ENCODE results near the gene DISP2.
A peak's percentile ranks its signal among the peaks of the same experiment; 100 is the strongest.

Gene DISP2

DNA sequence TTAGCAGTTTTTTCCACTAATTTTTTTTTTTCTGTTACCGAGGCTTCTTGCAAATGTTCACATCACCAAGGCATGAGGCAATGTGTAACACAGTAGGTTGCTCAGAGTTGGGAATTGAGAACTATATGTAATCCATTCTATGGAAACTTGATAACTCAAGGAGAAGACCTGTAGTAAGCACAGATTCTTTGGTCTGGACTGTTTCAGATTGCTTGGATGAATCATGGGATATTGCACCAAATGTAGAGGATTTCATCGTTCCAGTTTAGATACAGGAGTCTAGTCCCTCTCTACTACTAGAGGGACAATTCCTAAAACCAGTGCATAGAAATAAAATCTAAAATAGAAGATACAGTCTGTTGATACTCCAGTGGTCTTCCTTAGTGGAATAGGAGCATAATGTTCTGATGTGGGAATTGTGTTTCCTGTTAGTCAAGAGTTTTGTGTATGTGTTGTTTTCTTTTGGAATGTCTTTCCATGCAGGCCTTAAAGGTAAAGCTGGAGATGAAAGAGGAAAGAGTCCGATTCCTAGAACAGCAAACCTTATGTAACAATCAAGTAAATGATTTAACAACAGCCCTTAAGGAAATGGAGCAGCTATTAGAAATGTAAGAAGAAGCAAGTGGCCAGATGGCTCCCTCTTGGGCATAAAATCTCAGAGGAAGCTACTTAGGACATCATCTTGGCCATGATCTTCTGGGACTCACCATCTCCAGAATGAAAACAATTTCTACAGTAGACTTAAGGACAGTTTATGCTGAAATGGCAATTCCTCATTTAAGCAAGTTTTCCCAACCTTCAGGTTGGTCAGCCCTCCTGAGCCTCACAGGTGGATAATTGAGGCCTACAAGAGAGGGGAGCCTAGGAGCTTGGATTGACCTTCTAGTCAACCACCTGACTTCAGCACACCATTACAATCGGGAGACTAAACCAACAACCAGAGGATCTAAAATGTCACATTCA, 35.2 kb downstream of the DISP2 start:
- DNase-seq, result no peak

DNA sequence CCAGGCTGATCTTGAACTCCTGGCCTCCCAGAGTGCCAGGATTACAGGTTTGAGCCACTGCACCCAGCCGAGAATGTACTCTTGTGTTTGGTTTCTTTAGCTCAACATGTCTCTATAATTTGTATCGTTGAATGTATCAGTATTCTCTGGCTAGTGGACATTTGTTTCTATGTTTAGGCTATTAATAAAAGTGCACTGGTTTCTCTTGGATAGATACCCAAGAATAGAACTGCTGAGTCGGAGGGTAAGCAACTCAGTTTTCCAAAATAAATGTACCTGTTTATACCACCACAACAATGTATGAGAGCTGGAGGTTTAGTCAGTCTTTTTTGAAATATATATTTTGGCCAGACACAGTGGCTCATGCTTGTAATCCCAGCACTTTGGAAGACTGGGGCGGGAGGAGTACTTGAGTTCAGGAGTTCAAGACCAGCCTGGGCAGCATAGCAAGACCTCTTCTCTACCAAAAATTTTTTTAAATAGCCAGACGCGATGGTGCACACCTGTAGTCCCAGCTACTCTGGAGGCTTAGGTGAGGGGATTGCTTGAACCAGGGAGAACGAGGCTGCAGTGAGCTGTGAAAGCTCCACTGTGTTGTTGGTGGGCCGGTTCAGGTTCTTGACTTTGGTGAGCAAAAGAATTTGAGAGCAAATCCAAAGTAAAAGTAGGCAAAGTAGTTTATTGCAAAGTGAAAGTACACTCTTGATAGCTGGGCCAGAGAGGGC, 39.8 kb downstream of the DISP2 start:
- DNase-seq, result no peak

DNA sequence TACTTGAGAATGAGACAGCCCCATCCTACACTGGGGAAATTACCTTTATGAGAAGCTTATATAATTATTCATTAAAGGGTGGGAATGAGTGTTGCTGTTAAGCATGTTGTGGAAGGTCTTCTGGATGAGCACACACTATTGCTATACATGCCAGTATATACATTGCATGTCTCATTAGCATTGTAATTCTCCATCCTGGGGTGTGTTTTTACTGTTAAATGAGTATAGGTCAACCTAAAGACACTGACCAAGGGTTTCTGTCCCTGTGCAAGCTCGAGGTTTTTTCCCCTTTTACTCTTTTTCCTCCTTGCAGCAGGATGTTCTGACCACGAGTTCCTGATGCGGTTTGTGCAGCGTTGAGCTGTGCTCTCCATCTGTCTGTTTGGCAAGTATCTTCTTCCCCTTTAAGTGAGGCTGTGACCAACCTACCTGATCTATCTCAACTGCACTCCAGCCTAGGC, 40.4 kb downstream of the DISP2 start:
- peak; percentile 79 for DNase-seq

DNA sequence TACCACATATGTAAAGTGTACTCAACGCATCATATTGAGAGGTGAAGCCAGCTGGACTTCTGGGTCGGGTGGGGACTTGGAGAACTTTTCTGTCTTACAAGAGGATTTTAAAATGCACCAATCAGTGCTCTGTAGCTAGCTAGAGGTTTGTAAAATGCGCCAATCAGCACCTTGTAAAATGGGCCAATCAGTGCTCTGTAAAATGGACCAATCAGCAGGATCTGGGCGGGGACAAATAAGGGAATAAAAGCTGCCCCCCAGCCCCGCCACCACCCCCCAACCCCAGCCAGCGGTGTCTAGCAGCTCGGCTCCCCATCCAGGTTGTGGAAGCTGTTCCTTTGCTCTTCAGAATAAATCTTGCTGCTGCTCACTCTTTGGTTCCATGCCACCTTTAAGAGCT, 41.4 kb downstream of the DISP2 start:
- DNase-seq, result no peak

DNA sequence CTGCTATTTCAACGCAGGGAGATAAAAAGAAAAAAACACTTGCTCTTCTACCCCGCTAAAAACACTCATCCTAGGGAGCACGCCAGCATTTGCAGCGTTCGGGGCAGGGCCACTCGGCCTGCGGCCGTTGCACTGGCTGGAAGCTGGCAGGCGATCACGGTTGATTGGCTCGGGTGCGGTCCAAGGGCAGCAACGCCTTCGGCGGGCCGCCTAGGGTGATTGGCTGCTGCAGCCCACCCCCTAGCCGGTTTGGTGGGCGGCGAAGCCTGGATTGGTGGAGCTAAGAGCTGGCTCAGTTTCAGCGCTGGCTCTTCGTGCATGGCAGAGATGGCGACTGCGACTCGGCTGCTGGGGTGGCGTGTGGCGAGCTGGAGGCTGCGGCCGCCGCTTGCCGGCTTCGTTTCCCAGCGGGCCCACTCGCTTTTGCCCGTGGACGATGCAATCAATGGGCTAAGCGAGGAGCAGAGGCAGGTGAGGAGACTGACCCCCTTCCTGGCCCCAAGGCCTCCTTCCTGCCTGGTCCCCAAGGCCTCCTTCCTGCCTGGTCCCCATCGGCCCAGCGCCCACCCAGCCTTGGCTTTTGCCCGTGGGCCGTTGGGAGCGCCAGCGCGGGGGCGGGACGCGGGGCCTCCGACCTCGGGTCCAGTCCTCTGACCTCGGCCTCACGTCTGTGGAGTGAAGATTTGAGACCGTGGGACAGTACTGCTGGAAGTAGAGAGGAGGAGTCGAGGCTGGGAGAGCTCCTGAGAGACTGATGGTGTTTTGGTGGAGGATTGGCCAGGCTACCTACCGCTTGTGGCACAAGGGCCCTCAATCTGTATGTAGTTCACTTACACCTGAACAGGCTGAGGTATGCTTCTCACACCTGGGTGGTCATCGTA, 47.7 kb downstream of the DISP2 start, which contains the start of gene IVD:
TSS of gene IVD (plus strand) at position 295 of the 881 bp plus-strand sequence. CDS start at position 328, 33 bp downstream.
- peak; percentile 96 for DNase-seq

DNA sequence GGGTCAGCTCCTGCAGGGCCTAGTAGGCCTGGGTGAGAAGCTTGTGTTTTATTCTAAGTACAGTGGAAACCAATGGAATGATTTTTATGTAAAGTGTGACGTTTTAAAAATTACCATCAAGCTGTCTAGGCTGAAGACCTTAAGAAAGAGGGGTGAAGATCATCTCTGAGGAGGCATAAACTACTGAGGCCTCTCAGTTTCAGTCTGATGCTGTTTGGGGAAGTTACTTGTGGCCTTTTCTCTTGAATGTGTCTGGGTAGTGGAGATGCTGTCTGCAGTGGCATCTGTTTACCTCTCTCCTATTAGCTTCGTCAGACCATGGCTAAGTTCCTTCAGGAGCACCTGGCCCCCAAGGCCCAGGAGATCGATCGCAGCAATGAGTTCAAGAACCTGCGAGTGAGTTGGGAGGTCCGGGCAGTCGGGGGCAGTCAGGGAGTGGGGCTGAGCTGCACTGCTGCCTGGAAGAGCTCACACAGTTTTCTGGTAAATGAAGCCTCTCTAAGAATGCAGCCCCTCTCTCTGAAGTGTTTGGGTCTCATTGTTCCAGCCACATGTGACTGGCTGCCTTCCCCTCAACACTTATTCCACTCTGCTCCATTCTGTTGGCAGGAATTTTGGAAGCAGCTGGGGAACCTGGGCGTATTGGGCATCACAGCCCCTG, 49.4 kb downstream of the DISP2 start:
- DNase-seq, result peak; percentile 53

DNA sequence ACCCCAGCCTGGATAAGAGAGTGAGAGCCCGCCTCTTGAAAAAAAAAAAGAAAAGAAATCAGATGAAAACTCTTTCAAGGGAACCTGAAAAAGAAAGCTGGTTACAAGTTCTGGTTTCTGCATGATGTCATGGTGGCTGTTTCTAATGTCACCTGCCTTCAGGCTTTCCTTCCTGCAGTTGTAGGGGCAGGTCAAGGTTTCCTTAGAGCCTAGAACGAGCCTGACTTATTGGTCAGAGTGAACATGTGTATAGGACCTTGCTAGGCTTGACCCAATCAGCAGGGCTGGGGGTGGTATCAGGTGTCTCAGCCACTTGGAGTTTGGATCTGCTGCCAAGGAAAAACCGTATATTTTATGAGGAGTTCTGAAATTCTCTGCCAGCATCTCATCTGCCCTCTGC, 51.3 kb downstream of the DISP2 start:
- no peak for DNase-seq

DNA sequence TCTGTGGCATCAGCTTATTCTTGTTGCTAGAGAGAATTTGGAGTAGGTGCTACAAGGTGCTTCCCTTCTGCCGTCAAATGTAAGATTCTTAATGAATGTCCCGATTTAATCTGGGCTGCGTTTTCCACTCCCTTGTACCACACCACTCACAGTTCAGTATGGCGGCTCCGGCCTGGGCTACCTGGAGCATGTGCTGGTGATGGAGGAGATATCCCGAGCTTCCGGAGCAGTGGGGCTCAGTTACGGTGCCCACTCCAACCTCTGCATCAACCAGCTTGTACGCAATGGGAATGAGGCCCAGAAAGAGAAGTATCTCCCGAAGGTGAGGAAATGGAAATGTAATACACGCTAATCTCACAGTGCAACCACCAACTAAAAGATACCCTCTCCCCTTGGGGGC, 52.5 kb downstream of the DISP2 start:
- no peak for DNase-seq

DNA sequence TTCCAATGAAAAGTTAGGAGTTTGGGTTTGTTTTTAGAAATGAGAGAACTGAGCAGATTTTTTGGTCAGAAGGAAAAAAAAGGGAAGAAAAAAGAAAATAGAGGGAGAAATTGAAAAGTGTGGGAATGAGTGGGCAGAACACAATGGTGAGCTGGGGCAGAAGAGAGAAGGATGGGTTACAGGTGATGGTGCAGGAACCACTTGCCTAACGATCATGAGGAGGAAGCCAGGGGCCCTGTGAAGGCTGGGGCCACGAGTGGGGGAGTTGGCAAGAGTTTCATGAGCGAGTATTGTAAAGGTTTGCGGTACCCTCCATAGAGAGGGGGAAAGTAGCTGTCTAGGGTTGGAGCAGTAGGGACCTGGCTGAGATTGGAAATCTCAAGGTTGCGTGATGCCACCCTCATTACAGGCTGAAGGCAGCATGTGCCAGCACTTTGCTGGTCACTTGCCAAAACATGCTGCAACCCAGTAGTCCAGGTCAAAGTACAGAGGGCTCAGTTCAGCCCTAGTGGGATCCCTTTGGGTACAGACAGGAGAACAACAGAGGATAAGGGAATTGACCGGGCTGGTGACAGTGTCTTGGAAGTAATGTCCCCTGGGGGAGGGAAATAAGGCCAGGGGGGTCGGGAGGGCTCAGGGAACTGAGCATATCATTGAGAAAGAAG, 54.2 kb downstream of the DISP2 start:
- DNase-seq, result no peak

DNA sequence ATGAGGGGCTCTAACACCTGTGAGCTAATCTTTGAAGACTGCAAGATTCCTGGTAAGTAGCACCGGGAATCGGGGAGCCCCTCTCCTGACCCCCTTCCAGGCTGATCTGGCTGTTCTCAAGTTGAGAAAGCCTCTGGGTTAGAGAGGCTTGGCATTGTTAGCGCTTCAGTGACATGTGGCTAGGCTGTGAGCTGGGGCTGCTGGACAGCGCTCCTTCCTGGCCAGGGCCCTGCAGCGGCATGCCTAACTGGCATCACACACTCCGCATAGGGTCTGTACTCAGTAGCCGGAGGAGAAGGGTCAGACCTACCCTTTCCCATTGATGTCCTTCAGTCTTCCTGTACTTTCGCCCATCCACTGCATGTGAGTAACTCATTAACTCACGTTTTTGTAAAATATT, 55.0 kb downstream of the DISP2 start:
- DNase-seq, result no peak

DNA sequence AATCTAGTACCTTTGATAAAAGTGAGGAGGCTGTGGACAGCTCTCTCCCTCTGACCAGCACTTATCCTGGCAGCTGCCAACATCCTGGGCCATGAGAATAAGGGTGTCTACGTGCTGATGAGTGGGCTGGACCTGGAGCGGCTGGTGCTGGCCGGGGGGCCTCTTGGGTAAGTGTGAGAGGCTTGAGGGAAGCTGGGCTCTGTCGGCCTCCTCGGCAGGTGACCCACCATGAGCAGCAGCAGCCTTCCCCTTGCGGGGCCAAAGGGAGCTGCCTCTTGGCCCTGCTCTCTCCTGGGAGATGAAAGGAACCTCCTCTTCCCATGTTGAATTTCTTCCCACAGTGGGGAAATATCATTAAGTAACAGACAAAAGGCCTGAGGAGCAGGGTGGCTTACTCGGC, 56.8 kb downstream of the DISP2 start:
- no peak for DNase-seq

DNA sequence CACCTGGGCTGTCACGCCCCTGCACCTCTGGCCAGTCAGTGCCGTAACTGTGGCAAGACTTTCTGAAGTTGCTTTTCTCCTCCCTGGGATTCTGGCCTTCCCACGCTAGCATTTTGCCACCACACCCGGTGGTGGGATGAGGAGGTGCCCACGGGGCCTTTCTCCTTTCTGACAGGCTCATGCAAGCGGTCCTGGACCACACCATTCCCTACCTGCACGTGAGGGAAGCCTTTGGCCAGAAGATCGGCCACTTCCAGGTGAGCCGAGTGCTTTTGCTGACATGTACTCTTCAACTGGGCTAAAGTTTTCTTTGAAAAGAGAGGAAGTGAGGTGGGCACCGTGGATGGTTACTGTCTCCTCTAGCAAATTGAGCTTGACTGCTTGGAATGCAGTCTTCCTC, 57.2 kb downstream of the DISP2 start:
- no peak for DNase-seq

DNA sequence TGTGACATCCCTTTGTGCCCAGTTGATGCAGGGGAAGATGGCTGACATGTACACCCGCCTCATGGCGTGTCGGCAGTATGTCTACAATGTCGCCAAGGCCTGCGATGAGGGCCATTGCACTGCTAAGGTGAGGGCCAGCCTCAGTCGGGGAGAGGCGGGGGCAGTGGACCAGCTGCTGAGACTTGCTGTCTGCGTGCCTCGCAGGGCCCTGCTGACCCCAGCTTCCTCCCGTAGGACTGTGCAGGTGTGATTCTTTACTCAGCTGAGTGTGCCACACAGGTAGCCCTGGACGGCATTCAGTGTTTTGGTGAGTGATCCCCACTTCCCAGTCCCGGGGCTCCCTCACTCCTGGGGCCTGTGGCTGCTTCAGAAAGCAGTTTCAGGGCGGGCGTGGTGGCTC, 58.0 kb downstream of the DISP2 start:
- no peak for DNase-seq

DNA sequence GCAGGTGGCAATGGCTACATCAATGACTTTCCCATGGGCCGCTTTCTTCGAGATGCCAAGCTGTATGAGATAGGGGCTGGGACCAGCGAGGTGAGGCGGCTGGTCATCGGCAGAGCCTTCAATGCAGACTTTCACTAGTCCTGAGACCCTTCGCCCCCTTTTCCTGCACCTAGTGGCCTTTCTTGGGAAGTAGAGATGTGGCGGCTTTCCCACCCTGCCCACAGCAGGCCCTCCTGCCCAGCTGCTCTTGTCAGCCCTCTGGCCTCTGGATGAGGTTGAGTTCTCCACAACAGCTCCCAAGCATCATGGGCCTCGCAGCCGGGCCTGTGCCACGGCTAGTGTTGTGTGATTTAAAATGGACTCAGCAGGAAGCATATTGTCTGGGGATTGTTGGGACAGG, 60.1 kb downstream of the DISP2 start:
- DNase-seq, result no peak

DNA sequence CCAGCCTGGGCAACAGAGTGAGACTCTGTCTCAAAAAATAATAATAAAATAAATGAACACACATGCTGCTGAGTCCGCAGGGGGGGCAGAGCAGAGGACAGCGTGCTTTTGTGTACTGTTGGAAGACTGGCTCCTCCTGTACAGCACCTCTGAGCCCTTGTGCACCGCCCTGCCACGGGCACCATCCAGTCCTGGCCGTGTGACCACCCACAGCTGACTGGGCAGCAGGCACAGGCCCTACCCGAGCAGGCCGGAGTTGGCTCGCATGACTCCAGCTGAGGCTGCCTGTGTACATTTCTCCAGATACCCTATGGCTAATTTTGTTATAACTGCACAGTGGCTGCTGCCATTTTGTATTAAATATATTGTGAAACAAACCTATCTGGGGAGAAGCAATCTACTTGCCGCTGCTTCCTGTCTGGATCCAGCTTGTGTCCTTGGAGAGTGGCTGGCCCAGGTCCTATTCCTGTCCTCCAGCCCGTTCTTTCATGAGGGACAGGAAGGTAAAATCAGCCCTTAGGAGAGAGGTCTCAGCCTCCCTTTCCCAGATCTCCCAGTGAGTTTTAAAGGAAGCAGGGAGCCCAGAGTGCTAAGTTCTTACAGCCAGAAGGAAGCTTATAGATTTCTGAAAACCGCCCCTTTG, 62.2 kb downstream of the DISP2 start:
- no peak for DNase-seq

DNA sequence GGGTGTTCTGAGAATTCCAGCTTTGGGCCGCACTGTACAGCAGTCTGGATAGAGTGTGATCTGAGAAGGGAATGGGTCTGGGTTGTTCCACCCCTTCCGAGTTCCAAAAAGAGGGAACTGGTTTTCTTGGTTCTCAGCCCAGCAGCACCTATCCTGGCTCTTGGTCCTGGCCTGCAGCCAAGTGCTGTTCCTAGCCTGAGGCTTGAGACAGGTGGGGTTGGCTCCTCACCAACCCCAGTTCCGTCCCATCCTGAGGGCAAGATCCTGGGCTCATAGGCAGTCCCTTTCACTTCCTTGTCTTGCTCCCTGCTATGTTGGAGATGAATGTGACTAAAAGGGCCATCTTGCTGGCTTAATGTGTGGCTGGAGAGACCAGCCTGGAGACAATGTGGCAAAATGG, 62.8 kb downstream of the DISP2 start:
- DNase-seq, result peak; percentile 28

DNA sequence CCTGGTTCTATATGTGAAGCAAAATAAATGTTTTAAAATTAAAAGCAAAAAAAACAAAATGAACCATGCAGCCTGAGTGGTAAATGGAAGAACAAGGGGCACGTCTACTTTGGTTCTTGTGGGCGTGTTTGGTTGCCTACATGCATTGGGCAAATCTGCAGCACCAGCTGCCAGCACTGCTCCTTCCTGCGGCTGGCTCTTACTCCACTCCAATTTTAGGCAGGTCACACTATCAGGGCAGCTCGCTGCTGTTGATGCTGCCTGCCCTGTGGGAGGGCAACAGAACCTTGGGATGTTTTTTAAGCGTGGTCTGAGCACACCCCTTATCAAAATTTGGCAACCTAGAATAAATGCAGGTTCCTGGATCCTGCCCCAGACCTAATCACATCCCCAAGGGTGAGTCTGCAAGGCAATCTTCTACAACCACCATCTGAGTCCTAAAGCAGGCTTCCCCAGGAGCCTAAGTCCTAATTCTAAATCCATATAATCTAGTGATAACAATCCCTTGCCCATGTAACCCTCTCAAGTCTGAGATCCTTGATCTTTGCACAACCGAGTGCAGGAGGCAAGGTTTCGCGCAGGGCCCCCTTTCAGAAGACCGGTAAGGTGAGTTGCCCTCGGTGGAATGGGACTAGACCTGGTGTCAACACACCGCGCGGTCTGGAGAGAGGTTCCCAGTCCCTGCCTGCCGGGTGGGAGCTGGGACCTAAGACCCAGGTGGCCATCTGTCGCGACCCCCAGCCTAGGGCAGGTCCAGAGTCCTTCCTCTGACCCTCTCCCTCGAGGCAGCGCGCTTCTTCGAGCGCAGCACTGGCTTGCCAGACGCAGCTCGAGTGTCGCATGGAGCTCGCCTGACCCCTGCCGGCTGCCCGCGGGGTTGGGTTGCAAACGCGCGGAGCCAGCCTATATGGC, 63.5 kb downstream of the DISP2 start:
- peak; percentile 86 for DNase-seq

DNA sequence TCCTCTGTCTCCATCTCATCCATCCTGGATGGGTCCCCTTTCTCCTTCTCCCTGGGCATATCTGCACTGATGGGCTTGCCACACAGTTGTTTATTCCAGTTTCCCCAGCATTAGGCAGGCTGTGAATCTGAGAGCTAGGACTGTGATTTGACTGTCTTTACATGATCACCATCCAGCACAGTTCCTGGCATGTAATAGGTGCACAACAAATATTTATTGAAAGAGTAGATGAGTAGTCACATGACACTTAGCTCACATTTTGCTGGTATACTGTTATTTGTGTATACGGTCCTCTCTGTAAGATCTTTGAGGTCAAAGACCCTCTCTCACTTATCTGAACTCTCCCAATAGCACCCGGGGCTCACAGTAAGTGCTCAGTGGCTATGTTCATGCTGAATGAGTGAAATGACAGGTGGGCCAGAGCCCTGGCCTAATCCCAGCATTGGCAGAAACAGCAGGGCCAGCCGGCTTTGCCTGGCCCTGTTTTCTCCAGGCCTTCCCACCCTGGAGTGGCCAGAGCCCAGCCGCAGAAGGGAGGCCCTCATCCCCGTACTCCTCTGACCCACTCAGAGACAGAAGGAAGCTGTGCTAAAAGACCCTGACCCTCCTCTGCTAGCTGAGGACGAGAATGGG, 66.6 kb downstream of the DISP2 start:
- no peak for DNase-seq

DNA sequence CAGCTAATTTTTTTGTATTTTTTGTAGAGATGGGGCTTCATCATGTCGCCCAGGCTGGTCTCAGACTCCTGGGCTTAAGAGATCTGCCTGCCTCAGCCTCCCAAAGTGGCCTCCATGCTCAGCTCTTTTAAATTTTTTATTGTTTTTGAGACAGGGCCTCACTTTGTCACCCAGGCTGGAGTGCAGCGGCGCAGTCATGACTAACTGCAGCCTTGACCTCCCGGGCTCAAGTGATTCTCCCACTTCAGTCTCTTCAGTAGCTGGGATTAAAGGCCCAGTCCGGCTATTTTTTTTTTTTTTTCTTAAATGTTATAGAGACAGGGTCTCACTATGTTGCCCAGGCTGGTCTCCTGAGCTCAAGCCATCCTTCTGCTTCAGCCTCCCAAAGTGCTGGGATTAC, 67.7 kb downstream of the DISP2 start:
- DNase-seq, result no peak

DNA sequence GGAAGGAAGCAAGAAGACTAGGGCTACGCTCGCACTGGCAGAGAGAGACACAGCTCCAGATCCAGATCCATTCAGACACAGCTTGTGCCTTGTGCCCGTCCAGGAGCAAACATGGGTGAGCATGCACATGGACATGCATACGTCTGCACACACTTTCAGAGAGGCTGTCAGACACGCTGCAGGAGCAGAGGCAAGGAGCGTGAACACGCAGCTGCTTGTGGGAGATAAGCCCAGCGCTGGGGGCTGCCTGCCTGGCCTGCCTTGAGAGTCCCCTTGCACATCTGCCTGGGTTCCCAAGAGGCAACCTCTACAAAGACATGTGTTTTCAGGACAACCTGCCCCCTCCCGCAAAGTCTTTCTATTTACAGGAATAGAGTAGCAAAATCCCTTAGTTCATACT, 69.2 kb downstream of the DISP2 start:
- no peak for DNase-seq
